GM19395 (cell line): ENCODE results near the gene GGA1.
"Not testable (repeated sequence)": the region's sequence is repeated elsewhere in the genome, so short reads cannot be mapped to it uniquely, and the experiment has no call there.

Source experiments
- ATAC-seq: cut with Tn5 transposase; IDR thresholded peaks from one replicate; pipeline ENCODE4 v1.9.1; 2021; ENCODE audit warnings: mild to moderate bottlenecking, moderate library complexity; ENCODE audit not compliant: unreplicated experiment

GGA1 gene

DNA sequence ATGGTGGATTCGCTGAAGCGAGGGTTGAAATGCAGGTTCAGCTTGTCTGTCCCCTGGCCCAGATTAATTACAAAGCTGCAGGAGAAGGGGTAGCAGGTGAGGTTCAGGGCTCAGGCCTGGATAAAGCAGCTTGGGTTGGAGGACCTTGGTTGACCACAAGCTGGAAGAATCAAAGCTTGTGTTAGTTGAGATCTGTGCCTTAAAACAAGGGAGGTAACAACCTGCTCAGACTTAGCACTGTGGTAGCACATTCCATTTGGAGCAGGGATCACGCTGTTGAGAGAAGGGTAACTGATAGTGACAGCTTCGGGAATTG lies 38.0 kb upstream of the GGA1 start:
- ATAC-seq = no peak

DNA sequence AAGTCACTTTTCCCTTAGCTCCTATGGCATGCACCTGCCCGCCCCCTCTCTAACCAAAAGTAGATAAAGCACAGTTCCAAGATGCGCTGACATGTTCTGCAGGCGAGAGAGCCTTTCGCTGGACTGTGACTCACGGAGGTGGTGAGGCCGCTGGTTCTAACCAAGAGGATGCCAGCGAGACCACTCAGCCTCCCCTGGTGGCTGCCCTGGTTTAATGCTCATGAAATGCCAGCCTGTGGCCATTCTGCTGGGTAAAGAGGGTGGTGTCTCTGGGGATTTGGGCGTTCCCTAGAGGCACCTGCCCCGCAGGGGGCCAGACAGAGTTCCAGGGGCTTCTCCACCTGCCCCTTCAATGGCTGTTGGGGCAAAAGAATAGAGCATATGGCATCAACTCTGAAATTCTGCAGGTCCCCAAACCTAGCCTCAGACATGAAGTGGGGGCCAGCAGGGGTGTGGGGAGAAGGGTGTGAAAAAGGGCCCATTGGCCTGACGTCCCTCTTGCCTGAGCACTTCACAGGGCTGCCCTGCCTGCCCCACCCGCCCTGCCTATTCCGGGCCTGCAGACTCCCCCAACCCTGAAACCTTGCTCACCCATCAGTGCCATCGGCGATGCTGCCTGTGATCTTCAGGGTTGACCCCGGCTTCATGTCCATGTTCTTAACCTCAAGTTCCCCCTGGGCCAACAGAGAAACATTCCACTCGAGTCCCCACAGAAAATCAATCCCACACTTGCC lies 37.2 kb upstream of the GGA1 start:
- ATAC-seq = no peak

- ATAC-seq = no peak
These were observed 36.7 kb upstream of the GGA1 start for GRCh38 chr22:37571992-37572373.

- ATAC-seq = no peak
These were observed 33.1 kb upstream of the GGA1 start for GRCh38 chr22:37575490-37576003.

DNA sequence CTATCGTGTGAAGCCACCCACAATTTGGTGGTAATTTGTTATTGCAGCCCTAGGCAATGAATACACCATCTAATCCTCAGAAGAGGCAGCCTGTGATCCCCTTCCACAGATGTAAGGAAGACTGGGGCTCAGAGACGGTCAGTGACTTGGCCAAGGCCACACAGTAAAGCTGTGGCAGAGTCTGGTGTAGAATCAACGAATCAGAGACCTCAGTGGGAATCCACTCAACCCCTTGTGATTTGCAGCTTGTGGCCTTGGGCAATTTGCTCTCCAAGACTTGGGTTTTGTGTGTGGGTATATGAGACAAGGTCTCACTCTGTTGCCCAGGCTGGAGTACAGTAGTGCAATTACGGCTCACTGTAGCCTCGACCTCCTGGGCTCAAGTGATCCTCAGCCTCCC lies 30.6 kb upstream of the GGA1 start:
- no peak for ATAC-seq

- no peak for ATAC-seq
These were observed 27.1 kb upstream of the GGA1 start for GRCh38 chr22:37581504-37581903.

DNA sequence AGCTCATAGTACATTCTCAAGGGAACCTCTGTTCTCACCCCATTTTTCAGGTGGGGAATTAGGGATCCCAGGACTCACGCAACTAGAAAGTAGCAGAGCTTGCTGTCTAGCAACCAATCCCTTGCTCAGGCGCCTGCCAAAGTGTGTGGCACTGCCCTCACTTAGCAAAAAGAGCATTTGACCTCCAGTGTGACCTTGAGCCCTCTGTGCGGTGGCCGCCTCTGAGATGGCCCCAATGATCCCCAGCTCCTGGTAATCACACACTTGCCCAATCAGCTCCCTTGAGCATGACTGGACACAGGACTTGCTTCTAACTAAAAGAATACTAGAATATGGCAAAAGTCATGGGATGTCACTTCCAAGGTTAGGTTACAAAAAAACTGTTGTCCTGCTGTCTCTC lies 26.1 kb upstream of the GGA1 start:
- ATAC-seq = no peak

GRCh38 chr22:37588546-37589215 lies 20.0 kb upstream of the GGA1 start:
- ATAC-seq = no peak

GRCh38 chr22:37589636-37590035 lies 19.0 kb upstream of the GGA1 start:
- ATAC-seq = no peak

DNA sequence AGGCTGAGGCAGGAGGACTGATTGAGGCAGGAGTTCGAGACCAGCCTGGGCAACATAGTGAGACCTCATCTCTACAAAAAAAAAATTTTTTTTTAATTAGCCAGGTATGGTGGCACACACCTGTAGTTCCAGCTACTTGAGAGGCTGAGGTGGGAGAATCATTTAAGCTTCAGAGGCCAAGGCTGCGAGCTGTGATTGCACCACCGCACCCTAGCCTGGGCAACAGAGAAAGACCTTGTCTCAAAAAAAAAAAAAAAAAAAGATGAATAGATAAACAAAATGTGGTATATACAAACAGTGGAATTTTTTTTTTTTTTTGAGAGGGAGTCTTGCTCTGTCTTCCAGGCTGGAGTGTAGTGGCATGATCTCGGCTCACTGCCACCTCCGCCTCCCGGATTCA lies 17.6 kb upstream of the GGA1 start:
- not testable (repeated sequence) for ATAC-seq

GRCh38 chr22:37591823-37592404 lies 16.7 kb upstream of the GGA1 start:
- no peak for ATAC-seq

DNA sequence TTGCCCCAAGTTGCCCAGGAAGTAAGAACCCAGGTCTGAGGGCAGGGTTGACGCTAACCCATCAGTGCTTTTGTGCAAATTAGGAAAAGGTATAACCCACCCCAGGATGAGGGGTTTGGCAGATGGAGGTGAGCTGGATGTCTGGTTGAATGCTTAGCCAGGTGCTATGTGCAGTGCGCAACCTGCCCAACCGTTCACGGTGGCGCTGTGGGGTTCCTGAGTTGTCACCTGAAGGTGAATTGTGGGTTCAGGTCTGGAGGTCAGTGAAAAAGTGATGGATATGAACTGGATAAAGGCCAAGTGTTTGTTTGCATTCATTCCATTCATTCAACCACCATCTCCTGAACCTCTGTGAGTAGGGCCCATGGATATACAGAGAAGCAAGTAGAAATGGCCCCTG lies 14.4 kb upstream of the GGA1 start:
- ATAC-seq = no peak

DNA sequence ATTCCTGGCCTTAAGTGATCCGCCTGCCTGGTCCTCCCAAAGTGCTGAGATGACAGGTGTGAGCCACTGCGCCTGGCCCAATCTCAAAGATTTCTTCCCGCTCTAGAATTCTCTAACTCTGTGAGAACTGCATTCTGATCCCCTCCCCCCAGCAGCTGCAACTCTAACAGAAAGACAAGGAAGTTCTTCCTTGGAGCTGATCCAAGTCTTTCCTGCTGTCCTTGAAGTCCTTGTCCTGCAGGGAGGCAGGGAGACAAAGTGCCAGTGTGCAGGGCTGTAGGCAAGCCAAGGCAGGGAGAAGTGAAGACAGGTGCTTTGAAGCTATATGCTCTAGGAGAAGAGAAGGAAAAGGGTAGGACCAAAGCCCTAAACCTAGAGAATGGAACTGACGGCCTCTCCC lies 9.5 kb upstream of the GGA1 start:
- no peak for ATAC-seq

DNA sequence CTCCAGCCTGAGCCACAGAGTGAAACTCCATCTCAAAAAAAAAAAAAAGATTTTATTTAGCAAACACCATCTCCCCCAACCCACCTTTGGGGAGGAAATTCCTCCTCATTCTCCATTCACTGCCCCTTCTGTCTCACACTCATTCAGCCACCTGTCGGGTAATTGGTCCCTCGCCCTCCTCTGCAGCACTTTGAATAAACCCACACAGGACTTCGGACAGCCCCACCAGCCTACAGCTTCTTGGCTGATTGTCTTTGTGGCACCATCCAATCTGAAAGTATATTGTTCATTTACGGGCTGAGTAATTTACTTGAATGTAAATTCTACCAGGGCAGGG lies 7.5 kb upstream of the GGA1 start:
- no peak for ATAC-seq

DNA sequence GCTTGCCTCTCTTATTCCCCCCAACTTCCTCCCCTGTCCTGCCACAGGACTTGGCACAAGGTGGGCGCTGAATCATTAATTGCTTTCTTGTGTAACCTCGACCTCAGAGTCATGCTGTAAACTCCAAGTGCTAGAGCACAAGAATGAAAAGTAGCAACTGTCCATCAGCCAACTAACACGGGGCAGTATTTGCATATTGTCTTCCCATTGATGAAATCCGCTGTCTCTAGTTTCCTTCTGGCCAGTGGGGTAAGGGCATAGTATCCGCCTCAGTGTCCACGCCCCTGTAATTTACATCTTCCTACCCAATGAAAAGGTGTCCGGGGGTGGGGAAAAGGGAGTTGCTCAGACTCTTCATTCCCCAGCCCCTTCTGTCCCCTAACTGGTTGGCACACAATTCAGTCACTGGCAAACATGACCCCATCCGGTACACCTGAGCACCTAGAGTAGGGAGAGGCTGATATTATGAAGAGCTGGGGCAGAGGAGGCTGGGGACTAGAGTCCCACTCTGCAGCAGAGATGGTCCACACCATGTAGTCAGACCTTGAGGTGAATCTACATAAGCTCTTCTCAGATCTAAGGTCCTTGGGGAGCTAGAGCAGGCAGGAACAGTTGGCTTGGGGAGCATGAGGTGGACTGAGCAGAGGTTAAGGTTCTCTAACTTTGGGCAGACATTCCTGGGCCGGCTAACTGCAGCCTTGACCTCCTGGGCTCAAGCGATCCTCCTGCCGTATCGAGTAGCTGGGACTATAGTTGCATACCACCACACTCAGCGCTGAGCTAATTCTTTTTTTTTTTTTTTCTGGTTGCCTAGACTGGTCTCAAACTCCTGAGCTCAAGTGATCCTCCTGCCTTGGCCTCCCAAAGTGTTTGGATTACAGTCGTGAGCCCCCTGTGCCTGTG lies 6.8 kb upstream of the GGA1 start:
- no peak for ATAC-seq

- ATAC-seq = not testable (repeated sequence)
These were observed 5.9 kb upstream of the GGA1 start for GRCh38 chr22:37602546-37603277.

DNA sequence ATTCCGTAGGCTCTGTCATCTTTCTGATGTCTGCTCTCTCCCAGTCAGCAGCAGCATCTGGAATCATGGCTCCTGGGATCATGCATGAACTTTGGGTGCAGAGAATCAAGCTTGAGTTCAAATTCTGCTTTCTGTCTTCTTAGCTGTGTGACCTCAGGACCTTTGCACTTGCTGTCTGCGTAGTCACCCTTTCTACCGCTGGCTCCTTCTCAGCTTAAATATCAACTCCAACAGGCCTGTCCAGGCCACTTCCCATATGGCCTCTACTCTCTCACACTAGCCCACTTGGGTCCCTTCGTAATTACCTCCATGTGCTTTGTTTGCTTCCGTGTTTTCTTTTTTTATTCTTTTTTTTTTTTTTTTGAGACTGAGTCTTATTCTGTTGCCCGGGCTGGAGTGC lies 4.6 kb upstream of the GGA1 start:
- no peak for ATAC-seq

- no peak for ATAC-seq
These were observed 3.8 kb upstream of the GGA1 start for GRCh38 chr22:37604875-37605274.

- ATAC-seq = no peak
These were observed 1.4 kb upstream of the GGA1 start for GRCh38 chr22:37607010-37607934.
